Left ventricle myocardium inferior (tissue), 1 donor: Measurements from ENCODE around the gene DLL4. TPM values are rescaled to one million over a fixed set of nuclear protein-coding genes. Genes with fewer than 3 reads are reported as not detected.

Source experiments
- DNase-seq: peaks from one replicate; pipeline ENCODE4 v3.0.0-alpha.2; 2020
- H3K27ac ChIP-seq: fragments of 200-600 bp; replicated peaks from 2 replicates; pipeline ENCODE4 v1.8.0; 2021
- H3K27me3 ChIP-seq: fragments of 200-600 bp; 2 replicates; pipeline ENCODE4 v1.8.0; 2021; ENCODE audit warnings: low read depth
- H3K36me3 ChIP-seq: fragments of 200-600 bp; 2 replicates; pipeline ENCODE4 v1.8.0; 2021
- H3K4me1 ChIP-seq: fragments of 200-600 bp; 2 replicates; pipeline ENCODE4 v1.8.0; 2021
- H3K4me3 ChIP-seq: fragments of 200-600 bp; 2 replicates; pipeline ENCODE4 v1.8.0; 2021; ENCODE audit warnings: mild to moderate bottlenecking, moderate library complexity
- H3K9me3 ChIP-seq: fragments of 200-600 bp; replicated peaks from 2 replicates; pipeline ENCODE4 v1.8.0; 2021
- CTCF ChIP-seq: fragments of 200-600 bp; IDR thresholded peaks from 2 replicates; pipeline ENCODE4 v1.8.0; 2021; ENCODE audit warnings: antibody characterized with exemption, mild to moderate bottlenecking, borderline replicate concordance
- intact Hi-C: fragments of 100-400 bp; cut with micrococcal nuclease; formaldehyde crosslinking; loops from one replicate; pipeline ENCODE4 v1.11.0; 2022
- total RNA-seq: library from RNA; stranded (reverse); fragmentation: NEBNext Ultra II Directional; extraction: Animal tissue kit (Norgen Biotek cat#: 25700); gene quantifications from one replicate; pipeline ENCODE4 v1.2.1, GENCODE V29; 2021
- donor health status: DM: no; HTN: yes; CAD: no; lungs with severe emphysema.

Gene DLL4
- total RNA-seq, 1 donor from 2014 or later = 11.1 TPM

GRCh38 chr15:40929660-40930429 lies 705 bp downstream of the DLL4 start:
- Histone ChIP-seq H3K9me3 (no peaks in the 10 kb centered on the region), H3K27ac (peak overlapping the region; percentile 92), H3K4me3 (peak overlapping the region; percentile 77), H3K4me1 (peaks cover 94% of the 10 kb centered on the region), H3K36me3 (peaks cover 24% of the 10 kb centered on the region), H3K27me3 (peaks cover 72% of the 10 kb centered on the region)
- intact Hi-C loops = no loop called here
- no peak for TF ChIP-seq CTCF
- peak; percentile 57 for DNase-seq

GRCh38 chr15:40930430-40931299 lies 1.5 kb downstream of the DLL4 start:
- peak; percentile 70 for DNase-seq
- peak overlapping the region; percentile 92 for H3K27ac ChIP-seq
- peak overlapping the region; percentile 77 for H3K4me3 ChIP-seq
- peaks cover 67% of the 10 kb centered on the region for H3K27me3 ChIP-seq
- peaks cover 32% of the 10 kb centered on the region for H3K36me3 ChIP-seq
- H3K4me1 ChIP-seq = peaks cover 100% of the 10 kb centered on the region
- H3K9me3 ChIP-seq = no peaks in the 10 kb centered on the region
- peak; percentile 63 for TF ChIP-seq CTCF
- intact Hi-C loops = no loop called here

- no peaks in the 10 kb centered on the region for H3K9me3 ChIP-seq
- peak overlapping the region; percentile 77 for H3K4me3 ChIP-seq
- peaks cover 100% of the 10 kb centered on the region for H3K4me1 ChIP-seq
- H3K36me3 ChIP-seq = peaks cover 34% of the 10 kb centered on the region
- no peak for TF ChIP-seq CTCF
- no peak for DNase-seq
- H3K27ac ChIP-seq = peak overlapping the region; percentile 92
- intact Hi-C loops = no loop called here
- peaks cover 59% of the 10 kb centered on the region for H3K27me3 ChIP-seq
Measured at GRCh38 chr15:40931300-40932142, 2.4 kb downstream of the DLL4 start.

GRCh38 chr15:40932156-40932555 lies 3.0 kb downstream of the DLL4 start:
- peaks cover 52% of the 10 kb centered on the region for H3K27me3 ChIP-seq

More at GRCh38 chr15:40932156-40932555, 3.0 kb downstream of the DLL4 start:
- TF ChIP-seq CTCF = no peak
- DNase-seq = no peak
- peak overlapping the region; percentile 92 for H3K27ac ChIP-seq
- H3K9me3 ChIP-seq = no peaks in the 10 kb centered on the region
- H3K4me3 ChIP-seq = peak overlapping the region; percentile 77
- intact Hi-C loops = no loop called here
- peaks cover 100% of the 10 kb centered on the region for H3K4me1 ChIP-seq
- peaks cover 40% of the 10 kb centered on the region for H3K36me3 ChIP-seq
